OCI-LY1 (cell line): ENCODE measurements around the gene PRADC1.

Source experiments
- H2AFZ ChIP-seq: fragments of 200-600 bp; sonication (generic), shearing (Covaris generic); 2 replicates; pipeline ENCODE4 v1.6.0; 2014; ENCODE audit warnings: antibody characterized with exemption, mild to moderate bottlenecking, low read length
- H3F3A ChIP-seq: fragments of 200-600 bp; sonication (generic), shearing (Covaris generic); 2 replicates; pipeline ENCODE4 v1.6.0; 2014; ENCODE audit warnings: mild to moderate bottlenecking, antibody characterized with exemption, low read length, moderate library complexity; ENCODE audit not compliant: insufficient read depth
- H3K27ac ChIP-seq: fragments of 200-600 bp; sonication (generic); 2 replicates; pipeline ENCODE4 v1.5.1; 2014; ENCODE audit warnings: low read length, mixed run types, mild to moderate bottlenecking, low read depth; ENCODE audit not compliant: poor library complexity, severe bottlenecking
- H3K27me3 ChIP-seq: fragments of 200-600 bp; sonication (generic); 2 replicates; pipeline ENCODE4 v1.6.0; 2014; ENCODE audit warnings: antibody characterized with exemption, mild to moderate bottlenecking, low read length, moderate library complexity; ENCODE audit not compliant: insufficient read depth
- H3K36me3 ChIP-seq: fragments of 200-600 bp; sonication (generic); 2 replicates; pipeline ENCODE4 v1.6.1; 2014; ENCODE audit warnings: mild to moderate bottlenecking, antibody characterized with exemption, low read length, moderate library complexity, mixed read lengths; ENCODE audit not compliant: insufficient read depth
- H3K4me1 ChIP-seq: fragments of 200-600 bp; sonication (generic); 2 replicates; pipeline ENCODE4 v1.5.1; 2014; ENCODE audit warnings: mild to moderate bottlenecking, low read length, moderate library complexity; ENCODE audit not compliant: insufficient read depth, severe bottlenecking
- H3K4me2 ChIP-seq: fragments of 200-600 bp; sonication (generic), shearing (Covaris generic); 2 replicates; pipeline ENCODE4 v1.6.1; 2014; ENCODE audit warnings: low read length
- H3K4me3 ChIP-seq: fragments of 200-600 bp; sonication (generic); 2 replicates; pipeline ENCODE4 v1.5.1; 2014; ENCODE audit warnings: low read length, low read depth, mild to moderate bottlenecking, mixed read lengths; ENCODE audit not compliant: poor library complexity, severe bottlenecking
- H3K79me2 ChIP-seq: fragments of 200-600 bp; shearing (Covaris generic); 2 replicates; pipeline ENCODE4 v1.6.1; 2016; ENCODE audit warnings: mixed run types, low read length, mixed read lengths; ENCODE audit not compliant: insufficient read depth
- H3K9ac ChIP-seq: fragments of 200-600 bp; sonication (generic), shearing (Covaris generic); 2 replicates; pipeline ENCODE4 v1.6.1; 2014; ENCODE audit warnings: mild to moderate bottlenecking, low read length, mixed read lengths
- H3K9me2 ChIP-seq: fragments of 200-600 bp; sonication (generic), shearing (Covaris generic); 2 replicates; pipeline ENCODE4 v1.6.1; 2014; ENCODE audit warnings: low read depth, mild to moderate bottlenecking, low read length, mixed read lengths
- H3K9me3 ChIP-seq: fragments of 200-600 bp; shearing (Covaris generic); 2 replicates; pipeline ENCODE4 v1.6.1; 2014; ENCODE audit warnings: low read length, mixed read lengths
- H4K20me1 ChIP-seq: fragments of 200-600 bp; sonication (generic), shearing (Covaris generic); 2 replicates; pipeline ENCODE4 v1.6.0; 2016; ENCODE audit warnings: mild to moderate bottlenecking, low read length; ENCODE audit not compliant: insufficient read depth
- EZH2 ChIP-seq: fragments of 200-600 bp; sonication (generic), shearing (Covaris generic); IDR thresholded peaks from 2 replicates; pipeline ENCODE4 v1.8.0; 2017; ENCODE audit warnings: borderline replicate concordance, mixed run types, mild to moderate bottlenecking, antibody characterized with exemption, low read length, moderate library complexity, mixed read lengths
- TF ChIP-seq, protein P1 (sequence below): fragments of 200-600 bp; sonication (generic), shearing (Covaris generic); IDR thresholded peaks from 2 replicates; pipeline ENCODE4 v1.5.1; 2017; ENCODE audit warnings: mild to moderate bottlenecking, antibody characterized with exemption, low read length, moderate library complexity, mixed read lengths

PRADC1 gene

DNA sequence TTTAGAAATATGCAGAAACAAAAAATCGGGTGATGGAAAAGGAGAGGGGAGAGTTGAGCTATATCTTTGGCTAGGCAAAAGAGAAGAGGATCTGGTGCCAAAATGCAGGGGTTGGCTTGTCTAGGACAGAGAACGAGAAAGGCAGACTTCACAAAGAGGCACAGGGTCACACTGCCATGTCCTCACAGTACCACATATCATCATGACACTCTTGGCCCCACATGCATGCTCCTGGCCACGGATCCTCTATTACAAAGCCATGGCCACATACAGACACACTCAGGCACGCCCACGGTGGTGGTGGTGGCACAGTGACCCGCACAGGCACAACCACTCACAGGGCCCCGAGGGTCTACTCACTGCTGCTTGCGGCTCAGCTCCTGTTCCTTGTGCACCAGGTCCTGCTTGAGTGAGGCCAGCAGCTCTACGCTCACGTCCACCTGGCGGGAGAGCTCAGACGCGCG lies 35.4 kb upstream of the PRADC1 start:
- no peak overlapping the region for H2AFZ ChIP-seq
- H3F3A ChIP-seq: no peaks in the 10 kb centered on the region
- no peak overlapping the region for H3K4me3 ChIP-seq
- peaks cover 46% of the 10 kb centered on the region for H3K36me3 ChIP-seq
- TF ChIP-seq, protein P1, sequence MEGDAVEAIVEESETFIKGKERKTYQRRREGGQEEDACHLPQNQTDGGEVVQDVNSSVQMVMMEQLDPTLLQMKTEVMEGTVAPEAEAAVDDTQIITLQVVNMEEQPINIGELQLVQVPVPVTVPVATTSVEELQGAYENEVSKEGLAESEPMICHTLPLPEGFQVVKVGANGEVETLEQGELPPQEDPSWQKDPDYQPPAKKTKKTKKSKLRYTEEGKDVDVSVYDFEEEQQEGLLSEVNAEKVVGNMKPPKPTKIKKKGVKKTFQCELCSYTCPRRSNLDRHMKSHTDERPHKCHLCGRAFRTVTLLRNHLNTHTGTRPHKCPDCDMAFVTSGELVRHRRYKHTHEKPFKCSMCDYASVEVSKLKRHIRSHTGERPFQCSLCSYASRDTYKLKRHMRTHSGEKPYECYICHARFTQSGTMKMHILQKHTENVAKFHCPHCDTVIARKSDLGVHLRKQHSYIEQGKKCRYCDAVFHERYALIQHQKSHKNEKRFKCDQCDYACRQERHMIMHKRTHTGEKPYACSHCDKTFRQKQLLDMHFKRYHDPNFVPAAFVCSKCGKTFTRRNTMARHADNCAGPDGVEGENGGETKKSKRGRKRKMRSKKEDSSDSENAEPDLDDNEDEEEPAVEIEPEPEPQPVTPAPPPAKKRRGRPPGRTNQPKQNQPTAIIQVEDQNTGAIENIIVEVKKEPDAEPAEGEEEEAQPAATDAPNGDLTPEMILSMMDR: no peak
- no peak for TF ChIP-seq EZH2
- H3K9ac ChIP-seq: no peak overlapping the region
- no peaks in the 10 kb centered on the region for H3K27me3 ChIP-seq
- no peak overlapping the region for H3K4me2 ChIP-seq
- no peaks in the 10 kb centered on the region for H4K20me1 ChIP-seq
- peaks cover 6% of the 10 kb centered on the region for H3K4me1 ChIP-seq
- H3K9me3 ChIP-seq: no peaks in the 10 kb centered on the region
- H3K79me2 ChIP-seq: no peaks in the 10 kb centered on the region
- no peak overlapping the region for H3K27ac ChIP-seq
- H3K9me2 ChIP-seq: no peaks in the 10 kb centered on the region

DNA sequence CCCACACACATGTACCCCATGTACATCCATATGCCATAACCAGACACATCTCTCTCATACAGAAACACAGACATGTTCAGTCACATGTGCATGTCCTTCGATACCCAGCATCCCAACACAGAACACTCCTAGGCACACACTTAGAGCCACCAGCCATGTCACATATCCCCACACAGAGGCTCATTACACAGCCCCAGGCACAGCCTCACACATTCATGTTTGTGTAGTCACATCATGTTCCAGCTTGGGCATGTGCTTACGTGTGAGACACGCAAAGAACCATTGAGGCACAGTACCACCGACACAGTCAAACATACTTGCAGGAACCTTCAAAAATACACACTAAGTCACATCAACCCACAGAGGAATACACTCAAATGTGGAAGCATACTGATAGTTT lies 34.0 kb upstream of the PRADC1 start:
- Histone ChIP-seq H3K9ac (no peak overlapping the region), H3F3A (no peaks in the 10 kb centered on the region), H3K9me2 (no peaks in the 10 kb centered on the region), H3K4me1 (peaks cover 6% of the 10 kb centered on the region), H4K20me1 (no peaks in the 10 kb centered on the region), H3K4me2 (no peak overlapping the region), H3K36me3 (peaks cover 52% of the 10 kb centered on the region), H3K27ac (no peak overlapping the region), H3K4me3 (no peak overlapping the region), H3K9me3 (no peaks in the 10 kb centered on the region), H3K27me3 (no peaks in the 10 kb centered on the region), H3K79me2 (no peaks in the 10 kb centered on the region), H2AFZ (no peak overlapping the region)
- TF ChIP-seq EZH2: no peak
- TF ChIP-seq, protein P1: no peak

DNA sequence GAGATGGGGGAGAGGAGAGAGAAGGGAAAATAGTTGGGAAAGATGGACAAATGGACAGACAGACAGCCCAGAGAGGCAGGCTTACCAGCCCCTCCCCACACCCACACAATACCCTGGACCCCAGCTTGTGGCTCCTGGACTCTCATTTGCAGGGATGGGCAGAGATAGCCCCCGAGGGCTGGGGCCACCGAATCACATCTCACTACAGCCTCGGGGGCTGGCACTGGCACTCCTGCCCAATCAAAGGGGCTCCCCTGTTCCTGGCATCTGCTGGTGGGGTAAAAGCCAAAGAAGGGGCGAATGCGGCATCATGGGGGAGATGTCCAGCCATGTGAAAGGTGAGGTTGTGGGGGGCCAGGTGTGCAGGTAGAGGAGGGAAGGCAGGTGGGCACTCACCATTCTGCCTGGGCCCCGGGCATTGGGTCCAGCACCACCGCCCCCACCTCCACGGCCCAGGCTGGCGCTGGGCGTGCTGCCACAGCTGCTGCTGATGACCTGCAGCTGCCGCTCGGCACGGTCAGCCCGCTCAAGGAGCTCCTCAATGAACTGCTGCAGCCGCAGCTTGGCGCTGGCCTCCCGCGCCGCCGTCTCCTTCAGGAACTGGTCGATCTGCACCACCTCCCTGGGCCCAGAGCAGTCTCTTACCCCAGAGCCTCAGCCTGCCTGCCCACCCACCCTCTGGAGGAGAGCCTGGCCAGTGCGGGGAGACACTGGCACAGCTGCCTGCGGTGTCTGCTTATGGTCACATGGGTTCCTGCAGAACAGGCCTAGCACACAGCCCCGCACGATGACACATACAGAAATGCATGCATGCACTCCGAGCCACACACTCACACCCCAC lies 33.2 kb upstream of the PRADC1 start:
- Histone ChIP-seq H3K36me3 (peaks cover 57% of the 10 kb centered on the region), H3K79me2 (no peaks in the 10 kb centered on the region), H2AFZ (no peak overlapping the region), H3K4me1 (peaks cover 6% of the 10 kb centered on the region), H3K4me2 (no peak overlapping the region), H3K4me3 (no peak overlapping the region), H3K27ac (no peak overlapping the region), H3F3A (no peaks in the 10 kb centered on the region), H3K27me3 (no peaks in the 10 kb centered on the region), H3K9ac (no peak overlapping the region), H3K9me2 (no peaks in the 10 kb centered on the region), H4K20me1 (no peaks in the 10 kb centered on the region), H3K9me3 (no peaks in the 10 kb centered on the region)
- TF ChIP-seq EZH2: no peak
- TF ChIP-seq, protein P1: no peak
